Raji (cell line): Measurements from ENCODE around the gene BMPER.

Experiments used
- POLR2A ChIP-seq: IDR thresholded peaks from 2 replicates; pipeline ENCODE4 v1.6.1; 2011; ENCODE audit warnings: low read depth, low read length, control low read depth; ENCODE audit not compliant: insufficient read depth

BMPER gene

DNA sequence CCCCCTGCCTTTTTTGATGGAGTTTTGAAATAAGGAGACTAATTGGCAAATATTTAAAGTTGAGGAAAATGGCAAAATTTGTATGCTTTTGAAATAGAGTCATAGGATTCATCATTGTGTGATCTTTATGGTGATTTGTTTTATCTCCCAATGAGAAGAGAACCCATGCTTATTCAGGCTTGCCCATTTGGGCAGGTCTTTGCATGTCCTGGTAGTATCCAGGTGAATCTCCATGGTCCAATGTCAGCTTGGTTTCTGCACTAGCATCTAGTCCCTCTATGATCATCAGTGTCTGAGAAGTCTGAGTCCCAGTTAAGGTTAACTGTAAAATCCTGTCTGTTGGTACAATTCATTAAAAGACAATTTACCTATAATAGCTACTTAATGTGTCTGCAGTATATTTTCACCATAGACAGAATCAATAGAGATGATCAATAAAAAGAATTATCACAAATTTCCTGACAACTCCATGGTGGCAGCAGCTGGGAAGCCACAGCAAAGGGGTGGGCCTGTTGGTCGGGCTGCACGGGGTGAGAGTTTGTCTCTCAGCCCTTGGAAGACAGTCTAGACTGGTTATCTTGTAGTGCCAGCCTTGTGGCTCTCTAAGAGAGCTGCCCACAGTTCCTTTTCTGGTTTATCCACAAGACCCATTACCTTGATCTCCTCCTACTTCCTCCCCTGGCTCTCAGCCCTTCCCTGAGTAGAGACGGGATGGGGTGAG lies 22.2 kb upstream of the BMPER start:
- no peak for TF ChIP-seq POLR2A

GRCh38 chr7:33883671-33883965 lies 21.7 kb upstream of the BMPER start:
- no peak for TF ChIP-seq POLR2A

GRCh38 chr7:33885290-33886148 lies 19.8 kb upstream of the BMPER start:
- no peak for TF ChIP-seq POLR2A

- no peak for TF ChIP-seq POLR2A
Observed at GRCh38 chr7:33886149-33886623, 19.2 kb upstream of the BMPER start.

DNA sequence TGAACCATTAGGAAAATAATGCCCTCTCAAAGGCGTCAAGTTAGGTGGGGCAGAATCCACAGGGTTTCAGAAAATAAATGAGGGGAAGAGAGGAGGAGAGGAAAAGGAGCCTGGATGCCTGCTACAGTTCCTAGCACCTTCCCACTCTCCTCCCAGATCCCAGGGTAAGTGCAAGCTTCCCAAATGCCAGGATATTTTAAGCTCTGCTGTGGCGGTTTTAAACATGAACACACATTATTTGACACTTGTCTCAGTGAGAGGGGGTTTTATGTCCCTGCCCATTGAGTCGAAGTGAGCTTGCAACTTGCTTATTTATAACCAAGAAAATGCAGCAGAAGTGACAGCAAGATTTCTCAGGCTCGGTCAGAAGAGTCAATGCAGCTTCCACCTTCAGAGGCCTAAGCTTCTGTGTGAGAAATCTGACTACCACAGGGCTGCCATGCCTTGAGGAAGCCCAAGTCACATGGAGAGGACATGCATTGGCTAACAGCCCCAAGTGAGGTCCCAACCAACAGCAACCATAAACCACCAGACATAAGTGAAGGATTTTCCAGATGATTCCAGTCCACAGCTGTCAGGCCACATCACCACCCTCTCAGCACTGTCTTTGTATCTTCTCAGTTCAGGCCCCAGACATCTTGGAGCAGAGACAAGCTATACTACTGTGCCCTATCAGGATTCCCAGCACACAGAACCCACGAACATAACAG lies 17.9 kb upstream of the BMPER start:
- TF ChIP-seq POLR2A: no peak

- no peak for TF ChIP-seq POLR2A
Observed at GRCh38 chr7:33888166-33888565, 17.2 kb upstream of the BMPER start.

DNA sequence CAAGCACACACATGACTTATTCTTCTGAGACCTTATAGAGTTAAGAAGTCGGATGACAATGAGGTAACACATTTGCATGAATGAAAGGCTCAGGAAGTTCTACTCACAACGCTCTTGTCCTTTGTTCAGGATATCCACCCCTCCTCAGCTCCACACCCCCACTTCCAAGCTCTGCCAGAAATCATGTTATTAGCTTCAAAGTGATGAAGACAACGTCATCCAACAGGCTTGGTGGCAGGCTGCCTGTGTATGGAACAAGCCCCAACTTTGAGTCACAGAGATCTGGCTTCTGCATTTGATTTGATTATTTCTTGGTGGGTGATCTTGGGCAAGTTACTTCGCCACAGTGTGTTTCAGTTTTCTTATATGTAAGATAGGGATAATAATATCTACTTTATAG lies 12.4 kb upstream of the BMPER start:
- TF ChIP-seq POLR2A: no peak

DNA sequence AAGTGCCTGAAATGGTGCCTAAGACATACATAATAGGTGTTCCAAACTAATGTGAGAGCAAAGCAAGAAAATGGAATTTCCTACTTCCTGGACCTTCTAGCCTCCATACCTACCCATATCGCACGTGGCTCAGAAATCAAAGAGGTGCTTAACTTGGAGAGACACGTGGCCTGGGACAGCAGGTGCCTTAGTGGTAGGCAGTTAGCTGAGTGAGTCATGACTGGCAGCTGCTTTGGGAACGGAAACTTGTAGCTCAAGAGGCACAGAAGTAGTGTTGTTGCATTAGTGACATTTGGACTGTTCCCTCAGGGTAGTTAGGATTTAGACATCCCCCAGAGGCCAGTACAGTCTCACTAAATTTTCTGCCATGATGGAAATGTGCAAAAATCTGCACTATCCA lies 12.0 kb upstream of the BMPER start:
- TF ChIP-seq POLR2A: no peak

- no peak for TF ChIP-seq POLR2A
Observed at GRCh38 chr7:33895025-33895804, 10.1 kb upstream of the BMPER start.

- TF ChIP-seq POLR2A: no peak
Observed at GRCh38 chr7:33900501-33900900, 4.8 kb upstream of the BMPER start.

DNA sequence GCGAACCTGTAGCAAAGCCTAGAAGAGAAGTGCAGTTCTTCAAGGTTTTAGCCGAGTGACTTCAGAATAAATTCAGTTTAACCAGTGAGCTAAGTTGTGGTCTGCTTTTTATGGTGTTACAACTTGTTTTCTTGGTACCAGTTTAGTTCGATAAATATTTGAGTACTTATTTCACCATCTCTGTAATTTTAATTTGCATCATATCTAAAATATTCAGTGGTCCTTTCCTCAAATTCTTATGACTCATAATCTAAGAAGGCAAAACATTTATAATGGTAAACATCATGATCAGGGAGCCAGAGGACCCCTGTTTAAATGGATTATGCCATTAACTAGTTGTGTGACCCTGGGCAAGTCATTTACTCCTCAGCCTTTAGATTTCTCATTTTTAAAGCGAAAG lies 4.1 kb upstream of the BMPER start:
- TF ChIP-seq POLR2A: no peak

- no peak for TF ChIP-seq POLR2A
Observed at GRCh38 chr7:33901847-33902246, 3.5 kb upstream of the BMPER start.

- no peak for TF ChIP-seq POLR2A
Observed at GRCh38 chr7:33902746-33903145, 2.6 kb upstream of the BMPER start.

DNA sequence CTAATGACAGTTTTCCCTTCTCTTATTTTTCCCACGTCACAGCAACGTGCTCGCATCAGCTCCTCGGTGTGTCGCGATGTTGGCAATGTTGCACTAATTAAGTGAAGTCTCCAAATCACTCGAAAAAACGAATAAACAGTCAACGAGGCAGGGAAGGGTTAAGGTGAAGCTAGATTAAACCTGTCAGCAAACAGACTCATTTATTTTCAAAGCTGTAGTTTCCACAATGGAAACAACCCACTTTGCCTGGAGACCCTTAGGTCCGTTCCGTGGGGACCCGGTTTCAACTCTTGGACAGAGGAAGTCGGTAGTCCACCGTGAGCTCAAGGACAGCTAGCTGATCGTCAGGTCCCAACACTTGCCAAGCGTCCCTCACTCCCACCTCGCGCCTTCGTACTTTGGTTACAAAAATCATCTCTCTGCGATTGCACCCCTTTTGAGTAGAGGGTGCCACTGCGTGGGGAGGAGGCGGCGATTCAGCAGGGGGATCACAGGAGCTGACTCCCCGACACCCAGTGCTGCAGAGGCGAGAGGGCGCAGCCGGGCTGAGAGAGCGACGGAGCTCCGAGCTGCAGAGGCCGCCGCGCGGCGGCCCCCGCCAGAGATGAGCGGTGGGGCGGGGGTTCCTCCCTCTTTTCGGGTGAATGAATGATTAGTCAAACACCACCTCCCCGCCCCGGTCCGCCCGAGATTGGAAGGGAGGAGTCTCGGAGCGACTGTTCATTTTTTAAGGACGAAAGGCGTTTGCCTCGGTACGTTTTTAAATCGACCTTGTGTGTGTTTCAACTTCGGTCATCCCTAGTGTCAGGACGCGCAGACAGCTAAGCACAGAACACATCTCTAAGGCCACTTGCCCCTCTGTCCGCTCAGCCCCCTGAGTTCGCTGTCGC lies 1.3 kb upstream of the BMPER start:
- TF ChIP-seq POLR2A: no peak
